GM19239 (cell line): ENCODE measurements around the gene BYSL.
"Not testable (repeated sequence)": the region's sequence is repeated elsewhere in the genome, so short reads cannot be mapped to it uniquely, and the experiment has no call there.

Experiments
- DNase-seq: peaks from one replicate; pipeline ENCODE4 v3.0.0; 2011; ENCODE audit warnings: low spot score; ENCODE audit not compliant: insufficient read length
- FAIRE-seq: peaks from 2 replicates; lab custom pipeline; 2011; peaks lifted over from hg19 to GRCh38; lab: Jason Lieb, UNC

Gene BYSL

DNA sequence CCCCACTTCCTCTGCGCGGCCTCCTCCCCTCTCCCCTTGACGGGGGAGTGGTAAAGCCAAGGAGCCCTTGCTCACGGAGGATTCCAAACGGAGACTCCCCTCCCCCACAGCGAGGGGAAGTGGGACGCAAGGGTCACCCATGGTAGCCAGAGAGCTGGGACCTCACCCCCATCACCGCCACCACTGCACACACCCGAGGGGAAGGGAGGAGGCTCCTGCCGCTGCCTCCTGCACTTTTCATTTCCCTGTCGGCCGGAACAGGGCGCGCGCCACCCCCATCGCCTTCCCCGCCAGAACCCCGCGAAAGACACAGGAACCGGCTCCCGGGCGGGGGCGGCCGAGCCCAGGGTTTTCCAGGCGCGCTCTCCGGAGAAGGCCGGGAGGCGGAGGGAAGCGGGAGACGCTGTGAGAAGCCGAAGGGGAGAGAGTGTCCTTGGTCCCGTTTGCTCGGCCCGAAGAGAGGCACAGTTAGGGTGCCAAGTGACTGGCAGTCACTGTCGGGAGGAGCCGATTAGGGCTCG, 19.5 kb downstream of the BYSL start:
- no peak for FAIRE-seq
- no peak for DNase-seq

DNA sequence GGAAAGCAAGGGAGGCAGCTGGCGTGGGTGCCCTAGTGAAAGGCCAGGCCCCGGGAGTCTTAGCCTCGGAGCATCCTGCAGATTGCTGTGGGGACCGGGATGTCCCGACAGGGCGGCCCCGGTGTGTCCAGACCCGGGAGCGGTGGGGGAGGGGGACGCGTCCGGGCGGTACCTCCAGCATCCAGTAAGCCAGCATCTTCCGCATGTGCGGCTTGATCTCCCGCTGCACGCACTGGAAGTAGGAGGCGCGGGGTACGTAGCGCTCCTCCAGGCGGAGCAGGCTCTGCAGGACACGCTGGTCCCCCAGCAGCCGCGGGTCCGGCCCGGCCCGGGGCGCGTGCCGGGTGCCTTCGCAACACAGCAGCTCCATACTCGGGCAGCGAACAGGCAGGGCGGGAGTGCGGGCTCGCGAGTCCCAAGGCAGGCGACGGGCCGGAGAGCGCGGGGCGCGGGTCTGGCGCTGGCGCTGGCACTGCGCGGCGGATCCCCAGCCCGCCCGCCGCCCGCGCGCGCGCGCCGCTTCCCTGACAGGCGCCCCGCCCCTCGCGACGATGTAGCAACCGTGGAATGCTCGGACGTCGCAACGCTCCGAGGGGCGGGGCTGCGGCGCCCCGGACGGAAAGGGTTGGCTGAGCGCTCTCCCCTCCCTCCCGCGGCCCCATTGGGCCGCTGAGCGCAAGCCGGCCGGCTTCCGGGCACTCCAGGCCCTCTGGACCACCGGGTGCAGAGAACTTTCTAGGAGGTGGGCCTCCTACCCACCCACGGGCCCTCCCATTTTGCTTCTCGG, 20.2 kb downstream of the BYSL start, which contains the start of gene CCND3:
Gene CCND3, minus strand, starts transcription at position 529 of the 787 bp plus-strand sequence. Its CDS starts 159 bp downstream, at position 370.
- FAIRE-seq, result peak; percentile 8
- peak; percentile 91 for DNase-seq

DNA sequence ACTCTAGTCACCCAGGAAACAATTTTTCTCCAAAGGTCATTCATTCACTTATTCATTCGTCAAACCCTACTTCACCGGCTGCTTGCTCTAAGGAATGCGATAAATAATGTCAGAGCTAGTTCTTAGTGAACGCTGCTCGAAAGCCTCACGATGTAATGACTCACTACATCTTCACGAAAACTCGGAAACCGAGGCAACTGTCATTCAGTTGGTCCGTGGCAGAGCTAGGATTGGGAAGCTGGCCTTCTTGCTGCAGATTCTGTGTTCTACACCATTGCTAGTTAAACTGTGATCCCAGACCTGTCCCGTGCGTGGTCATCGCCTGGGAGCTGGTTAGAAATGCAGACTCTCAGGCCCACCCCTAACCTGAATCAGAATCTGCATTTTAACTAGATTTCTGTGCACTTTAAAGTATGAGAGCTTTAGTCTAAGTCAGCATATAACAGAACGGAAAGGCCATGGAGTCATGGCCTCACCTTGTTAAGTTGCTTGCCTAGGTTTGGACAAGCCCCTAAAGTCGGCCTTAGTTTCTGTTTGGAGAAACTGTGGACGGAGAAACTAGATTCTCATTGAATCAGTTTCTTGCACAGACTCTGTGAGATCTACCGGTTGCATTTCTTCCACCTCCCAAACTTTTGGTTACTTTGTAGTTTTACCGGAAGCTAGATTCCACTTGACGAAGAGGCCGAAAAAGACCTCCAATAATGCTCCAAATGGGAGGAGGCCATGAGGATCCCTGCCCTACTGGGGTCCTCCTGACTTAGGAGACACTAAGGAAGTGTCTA, 21.0 kb downstream of the BYSL start:
- FAIRE-seq (no peak), DNase-seq (no peak)

DNA sequence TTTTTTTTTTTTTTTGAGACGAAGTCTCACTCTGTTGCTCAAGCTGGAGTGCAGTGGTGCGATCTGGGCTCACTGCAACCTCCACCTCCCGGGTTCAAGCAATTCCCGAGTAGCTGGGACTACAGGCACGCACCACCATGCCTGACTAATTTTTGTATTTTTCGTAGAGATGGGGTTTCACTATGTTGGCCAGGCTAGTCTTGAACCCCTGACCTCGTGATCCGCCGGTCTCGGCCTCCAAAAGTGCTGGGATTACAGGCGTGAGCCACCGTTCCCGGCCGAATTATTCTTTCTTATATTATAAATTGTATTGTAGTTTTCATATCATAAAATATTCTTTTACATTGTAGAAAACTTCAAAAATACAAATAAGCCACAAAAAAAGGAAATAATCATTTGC, 21.6 kb downstream of the BYSL start:
- not testable (repeated sequence) for FAIRE-seq, DNase-seq

DNA sequence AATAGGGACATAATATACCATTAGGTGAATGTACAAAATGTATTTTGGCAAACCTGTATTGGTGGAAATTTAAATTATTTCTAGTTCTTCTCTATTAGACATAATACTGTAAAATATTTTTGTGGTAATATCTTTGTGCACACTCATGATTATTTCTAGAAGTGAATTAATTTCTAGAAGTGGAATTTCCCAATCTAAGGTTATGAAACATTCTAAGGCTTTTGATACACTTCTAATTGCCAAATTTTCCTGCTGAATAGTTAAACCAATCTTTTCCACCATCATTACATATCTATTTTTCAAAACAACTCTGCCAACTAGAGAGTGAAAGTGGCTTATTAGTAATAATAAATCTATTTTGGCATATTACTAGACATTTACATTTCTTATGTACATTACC, 22.2 kb downstream of the BYSL start:
- no peak for FAIRE-seq
- DNase-seq, result no peak

DNA sequence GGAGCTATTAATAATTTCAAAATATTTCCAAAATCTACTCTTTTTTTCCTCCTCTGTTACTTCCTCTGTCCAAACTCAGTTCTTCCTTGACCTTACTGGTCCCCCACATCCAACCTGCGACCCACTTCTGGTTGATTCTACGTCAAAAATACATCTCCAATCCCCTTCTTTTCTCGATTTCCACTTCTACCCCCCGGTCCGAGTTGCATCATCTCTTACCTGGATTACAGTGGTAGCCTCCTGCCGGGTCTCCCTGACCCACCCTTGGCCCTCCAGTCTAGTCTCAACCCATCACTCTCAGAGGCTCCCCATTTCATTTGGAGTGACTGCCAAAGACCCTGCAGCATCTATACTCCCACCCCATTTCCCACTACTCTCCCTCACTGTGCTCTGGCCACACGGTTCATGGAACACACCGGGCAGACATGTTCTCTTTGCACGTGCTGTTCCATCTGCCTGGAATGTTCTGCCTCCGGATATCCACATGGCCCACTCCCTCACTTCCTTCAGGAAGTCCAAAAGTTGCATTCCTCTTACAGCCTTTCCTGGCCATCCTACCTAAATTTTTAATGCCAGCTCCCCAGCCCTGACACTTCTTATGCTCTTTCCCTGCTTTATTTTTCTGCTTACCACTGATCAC, 26.4 kb downstream of the BYSL start:
- FAIRE-seq, result no peak
- DNase-seq, result no peak

DNA sequence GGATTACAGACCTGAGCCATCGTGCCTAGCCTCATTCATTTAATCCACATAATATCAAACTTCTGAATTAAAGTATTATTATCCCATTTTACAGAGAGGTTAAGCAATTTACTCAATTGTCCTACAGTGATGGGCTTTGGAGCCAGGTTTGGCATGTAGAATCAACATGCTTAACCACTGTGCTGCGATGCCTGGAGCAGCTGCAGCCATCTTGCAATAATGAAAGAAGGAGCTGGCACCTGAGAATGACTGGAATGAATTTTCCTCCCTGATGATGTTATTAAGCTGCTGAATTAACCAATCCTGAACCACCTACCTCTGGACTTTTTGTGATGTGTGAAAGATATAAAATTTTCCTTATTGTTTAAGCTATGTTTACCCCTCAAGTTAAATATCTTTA, 33.4 kb downstream of the BYSL start:
- DNase-seq, result no peak
- FAIRE-seq, result no peak

DNA sequence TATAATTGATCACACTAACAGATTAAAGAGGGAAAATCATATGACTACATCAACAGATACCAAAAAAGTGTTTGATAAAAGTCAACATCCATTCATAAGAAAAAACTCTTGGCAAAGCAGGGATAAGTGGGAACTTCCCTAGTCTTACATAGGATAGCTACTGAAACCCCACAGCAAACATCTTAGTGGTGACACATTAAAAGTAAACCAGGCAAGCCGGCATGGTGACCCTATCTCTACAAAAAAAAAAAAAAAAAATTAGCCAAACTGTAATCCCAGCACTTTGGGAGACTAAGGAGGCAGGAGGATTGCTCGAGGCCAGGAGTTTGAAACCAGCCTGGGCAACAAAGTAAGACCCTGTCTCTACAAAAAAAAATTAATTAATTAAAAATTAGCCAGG, 34.1 kb downstream of the BYSL start:
- no peak for DNase-seq
- no peak for FAIRE-seq

DNA sequence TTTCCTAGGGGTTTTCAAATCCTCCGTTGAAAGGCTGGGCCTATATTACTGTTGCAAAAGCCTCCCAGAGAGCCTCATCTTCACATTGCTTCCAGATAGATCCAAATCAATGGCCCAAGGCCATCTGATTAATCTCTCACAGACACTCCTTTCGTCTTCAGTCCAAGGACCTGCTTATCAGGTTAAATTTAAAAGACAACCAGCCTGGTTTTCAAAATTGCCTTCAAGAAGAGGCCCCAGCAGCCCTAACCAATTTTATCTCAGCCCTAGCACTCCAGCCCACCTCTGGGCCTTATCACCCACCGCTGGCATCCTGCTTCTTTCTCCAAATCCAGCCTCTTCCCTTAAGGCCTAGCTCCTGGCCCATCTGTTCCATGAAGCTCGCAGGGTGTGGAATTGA, 35.8 kb downstream of the BYSL start:
- FAIRE-seq (no peak), DNase-seq (no peak)

DNA sequence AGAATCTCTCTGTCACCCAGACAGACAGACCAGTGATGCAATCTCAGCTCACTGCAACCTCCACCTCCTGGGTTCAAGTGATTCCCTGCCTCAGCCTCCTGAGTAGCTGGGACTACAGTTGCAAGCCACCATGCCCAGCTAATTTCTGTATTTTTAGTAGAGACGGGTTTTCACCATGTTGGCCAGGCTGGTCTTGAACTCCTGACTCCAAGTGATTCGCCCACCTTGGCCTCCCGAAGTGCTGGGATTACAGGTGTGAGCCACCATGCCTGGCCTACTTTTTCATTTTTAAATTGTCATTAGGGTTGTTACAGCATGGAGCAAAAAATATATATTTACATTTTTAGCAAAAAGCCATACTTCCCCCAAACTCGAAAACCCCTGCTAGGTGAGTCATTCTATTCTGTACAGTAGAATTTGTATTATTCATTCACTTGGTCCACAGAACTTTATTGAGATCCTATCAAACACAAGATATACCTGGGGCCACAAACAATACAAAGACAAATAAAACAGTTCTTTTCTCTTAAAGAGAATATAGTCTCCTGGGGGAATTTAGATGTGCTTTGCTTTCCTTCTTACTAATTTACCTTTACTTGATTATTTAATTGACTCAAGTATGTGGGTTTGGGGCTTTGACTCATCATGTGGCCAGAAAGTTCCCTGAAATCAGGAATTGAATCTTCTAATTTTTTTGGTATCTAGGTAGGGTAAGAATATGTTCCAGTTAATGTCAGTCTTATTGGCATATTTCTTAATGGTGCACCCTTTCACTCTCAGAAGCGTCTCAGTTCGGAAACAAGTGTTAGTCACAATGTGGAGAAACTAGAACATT, 36.9 kb downstream of the BYSL start:
- FAIRE-seq (no peak), DNase-seq (no peak)

DNA sequence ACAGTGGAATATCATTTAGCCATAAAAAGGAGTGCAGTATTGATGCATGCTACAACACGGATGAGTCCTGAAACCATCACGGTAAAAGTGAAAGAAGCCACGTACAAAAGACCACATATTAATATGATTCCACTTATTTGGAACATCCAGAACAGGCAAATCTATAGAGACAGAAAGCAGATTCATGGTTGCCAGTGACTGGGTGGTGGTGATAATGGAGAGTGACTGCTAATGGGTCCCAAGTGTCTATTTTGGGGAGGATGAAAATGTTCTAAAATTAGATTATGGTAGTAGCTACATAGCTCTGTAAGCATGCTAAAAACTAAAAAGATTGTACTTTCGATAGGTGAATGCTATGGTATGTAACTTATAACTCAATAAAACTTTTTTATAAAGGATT, 38.7 kb downstream of the BYSL start:
- FAIRE-seq (no peak), DNase-seq (no peak)

DNA sequence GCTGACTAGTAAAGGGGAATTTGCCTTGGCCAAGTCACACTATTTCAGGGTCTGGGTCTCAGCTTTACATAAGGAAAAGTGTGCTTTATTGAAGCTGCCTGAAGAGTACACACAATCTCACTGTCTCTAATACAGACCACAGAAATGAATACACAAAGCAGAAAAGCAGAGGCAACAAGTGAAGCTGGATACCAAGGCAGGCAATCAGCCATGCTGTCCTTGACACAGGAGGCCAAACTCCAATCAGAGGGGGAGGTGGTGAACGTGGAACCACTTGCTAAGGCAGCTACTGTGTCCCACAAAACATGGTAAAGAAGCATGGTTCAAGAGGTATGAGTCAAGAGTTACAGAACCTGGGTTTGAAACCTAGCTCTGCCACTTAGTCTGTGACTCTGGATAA, 42.1 kb downstream of the BYSL start:
- FAIRE-seq, result no peak
- DNase-seq, result no peak

DNA sequence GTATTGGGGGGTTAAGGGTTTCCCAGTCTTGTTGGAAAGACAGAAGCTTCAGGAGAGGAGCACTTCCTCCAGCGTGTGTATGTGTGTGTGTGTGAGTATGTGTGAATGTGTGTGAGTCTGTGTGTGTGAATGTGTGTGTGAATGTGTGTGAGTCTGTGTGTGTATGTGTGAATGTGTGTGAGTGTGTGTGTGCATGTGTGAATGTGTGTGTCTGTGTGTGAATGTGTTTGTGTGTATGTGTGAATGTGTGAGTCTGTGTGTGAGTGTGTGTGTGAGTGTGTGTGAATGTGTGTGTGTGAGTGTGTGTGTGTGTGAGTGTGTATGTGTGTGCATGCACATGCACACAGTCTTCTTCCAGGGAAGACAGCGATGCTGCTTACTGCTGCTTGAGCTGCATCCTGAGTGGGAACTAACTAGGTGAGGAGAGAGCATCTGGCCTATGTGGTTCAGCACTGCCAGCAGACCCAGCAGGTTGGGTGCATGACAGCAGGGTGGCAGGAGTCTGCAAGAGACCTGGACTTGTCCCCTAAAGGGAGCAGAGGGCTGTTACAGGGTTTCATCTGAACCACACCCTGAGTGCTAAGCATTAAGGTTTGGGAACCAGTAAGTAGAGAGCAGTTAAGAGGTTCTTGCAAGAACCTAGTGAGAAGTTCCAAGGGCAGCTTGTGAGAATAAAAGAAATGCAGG, 43.0 kb downstream of the BYSL start:
- DNase-seq (no peak), FAIRE-seq (no peak)

DNA sequence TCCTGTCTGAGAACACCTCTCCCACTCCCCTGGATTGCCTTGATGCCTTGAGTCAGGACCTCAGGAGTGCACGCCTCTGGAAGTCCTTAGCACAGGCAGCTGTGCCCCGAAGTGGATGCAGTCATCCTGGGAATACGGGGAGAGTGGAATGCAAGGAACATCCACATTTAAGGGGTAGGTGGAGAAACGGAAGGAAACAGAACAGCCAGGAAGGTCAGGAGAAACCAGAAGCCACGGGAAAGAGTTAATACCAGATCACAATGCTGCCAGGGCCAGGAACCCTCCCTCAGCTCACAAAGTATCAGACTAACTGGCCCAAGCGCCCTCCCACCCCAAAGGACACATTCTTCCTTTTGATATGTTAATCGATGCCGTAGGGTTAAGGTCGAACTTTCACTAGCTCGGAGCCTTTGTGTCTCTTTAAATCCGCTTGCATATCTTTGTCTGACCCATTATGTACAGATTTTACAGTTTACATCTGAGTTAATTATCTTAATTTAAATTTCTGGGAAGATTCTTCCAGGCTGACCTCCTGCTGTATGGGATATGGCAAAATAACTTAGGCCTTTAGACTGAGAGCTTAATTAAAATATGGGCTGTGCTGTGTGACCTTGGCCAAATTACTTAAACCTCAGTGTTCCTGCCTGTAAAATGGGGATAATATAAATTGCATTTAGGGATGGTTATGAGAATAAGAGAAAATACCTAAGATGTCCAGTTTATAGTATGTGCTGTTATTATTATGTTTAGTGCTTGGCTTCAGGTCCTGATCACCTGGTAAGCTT, 44.3 kb downstream of the BYSL start:
- no peak for DNase-seq
- no peak for FAIRE-seq

DNA sequence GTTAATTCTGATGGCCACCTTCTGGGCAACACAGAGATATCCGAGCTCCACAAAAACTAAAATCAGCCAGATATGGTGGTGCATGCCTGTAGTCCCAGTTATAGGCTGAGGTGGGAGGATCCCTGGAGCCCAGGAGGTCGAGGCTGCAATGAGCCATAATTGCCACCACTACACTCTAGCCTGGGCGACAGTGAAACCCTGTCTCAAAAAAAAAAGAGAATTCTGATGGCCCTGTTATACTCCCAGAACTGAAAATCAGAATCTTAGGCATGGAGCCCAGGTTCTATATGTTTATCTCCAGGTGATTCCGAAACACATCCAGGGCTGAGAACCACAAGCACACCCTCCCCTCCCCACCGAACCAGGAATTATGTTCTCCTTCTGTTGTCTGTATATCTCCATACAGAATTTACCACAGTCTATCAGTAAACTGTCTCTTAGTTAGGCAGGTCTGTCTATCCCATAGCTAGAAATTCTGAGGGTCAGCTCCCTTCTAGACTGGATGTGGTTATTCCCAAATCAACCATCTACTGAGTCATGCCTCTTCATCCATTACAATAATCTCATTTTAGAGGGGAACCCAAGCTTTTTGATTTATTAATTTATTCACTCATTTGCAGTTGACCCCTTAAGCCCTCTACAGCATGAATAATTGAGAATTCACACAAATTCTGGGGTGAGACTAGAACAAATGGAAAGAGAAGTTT, 45.1 kb downstream of the BYSL start:
- FAIRE-seq (no peak), DNase-seq (no peak)

DNA sequence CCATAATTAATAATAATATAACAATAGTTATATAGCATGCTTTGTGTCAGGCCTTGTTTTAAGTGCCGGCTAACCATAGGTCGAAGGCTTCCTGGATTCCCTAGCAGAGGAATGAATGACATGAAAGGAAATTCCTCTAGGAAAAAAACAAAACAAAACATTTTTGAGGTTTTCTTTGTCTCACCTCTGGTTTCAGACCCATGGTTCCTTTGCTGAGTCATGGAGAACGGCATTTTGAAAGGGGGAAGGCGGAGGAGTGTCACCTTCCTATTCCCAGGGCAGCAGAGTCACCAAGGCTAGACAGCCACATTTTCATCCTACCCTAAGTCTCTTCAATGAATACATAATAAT, 45.6 kb downstream of the BYSL start:
- FAIRE-seq, result no peak
- no peak for DNase-seq

DNA sequence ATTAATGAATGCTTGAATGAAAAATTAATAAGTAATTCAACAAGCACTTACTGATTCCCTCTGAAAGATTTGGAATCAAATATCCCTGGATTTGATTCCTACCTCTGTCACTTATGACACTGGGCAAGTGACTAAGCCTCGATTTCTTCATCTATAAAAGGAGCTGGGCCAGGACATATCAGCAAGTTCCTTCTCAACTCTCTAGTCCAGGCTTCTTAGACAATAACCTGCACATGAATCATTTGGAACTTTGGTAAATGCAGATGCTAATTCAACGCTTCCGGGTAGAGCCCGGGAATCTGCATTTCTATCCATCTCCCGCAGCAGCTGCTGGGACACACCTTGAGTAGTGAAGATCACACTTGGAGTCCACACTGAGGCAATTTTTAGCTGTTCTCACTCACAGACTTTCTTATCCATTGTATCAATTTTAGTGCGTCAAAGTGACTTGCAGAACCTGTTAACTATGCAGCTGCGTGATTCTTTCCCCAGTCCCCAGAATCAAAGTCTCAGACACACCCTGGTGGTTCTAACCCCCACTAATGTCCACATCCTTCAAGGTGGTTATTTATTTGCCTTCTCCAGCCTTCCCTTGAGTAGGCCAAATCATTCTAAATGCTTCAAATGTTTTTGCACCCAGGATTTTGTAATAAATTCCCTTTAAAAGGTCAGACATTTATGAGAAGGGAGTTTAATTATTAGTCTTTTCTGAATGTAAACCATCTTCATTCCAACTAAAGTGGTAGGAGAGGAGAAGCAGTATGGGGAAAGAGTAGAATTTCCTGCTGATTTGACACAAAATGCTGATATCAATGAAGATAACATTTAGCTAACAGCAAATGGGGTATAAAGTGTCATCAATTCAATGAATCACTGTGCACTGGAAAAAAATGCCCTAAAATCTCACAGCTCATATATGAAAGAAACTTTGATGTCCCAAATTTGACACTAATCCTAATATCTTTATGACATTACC, 46.3 kb downstream of the BYSL start:
- FAIRE-seq, result no peak
- DNase-seq, result no peak
